PC-3 (cell line): ENCODE data around the gene APPBP2. TPM values are rescaled to one million over a fixed set of nuclear protein-coding genes. Genes with fewer than 3 reads are reported as not detected.

ENCODE experiments used
- ATAC-seq: fragments of 200-7000 bp; cut with Tn5 transposase; 2 replicates; pipeline ENCODE4 v1.9.1; 2020; ENCODE audit warnings: mild to moderate bottlenecking, moderate library complexity
- BruUV-seq: library from RNA; stranded (reverse); fragments of 400-500 nt; replicated peaks from 2 replicates; lab custom pipeline; 2021; lab: Mats Ljungman, UMichigan
- CTCF ChIA-PET: fragments of 300-600 bp; sonication (Branson Sonifier 250); formaldehyde crosslinking; loops from one replicate; lab custom pipeline; 2022; ENCODE audit warnings: antibody characterized with exemption; lab: Charles Lee
- POLR2A ChIA-PET: fragments of 300-600 bp; sonication (Branson Sonifier 250); formaldehyde crosslinking; loops from one replicate; lab custom pipeline; 2022; ENCODE audit warnings: antibody characterized with exemption; ENCODE audit not compliant: unreplicated experiment; lab: Charles Lee
- DNase-seq: peaks from one replicate; pipeline ENCODE4 v3.0.0-alpha.2; 2015
- H2AFZ ChIP-seq: fragments of 300-600 bp; sonication (generic); 2 replicates; pipeline ENCODE4 v1.6.0; 2016; ENCODE audit warnings: antibody characterized with exemption, low read length
- H3F3A ChIP-seq: fragments of 300-600 bp; sonication (generic); one replicate; pipeline ENCODE4 v1.6.0; 2017; ENCODE audit warnings: antibody characterized with exemption, low read length, control low read depth, mild to moderate bottlenecking; ENCODE audit not compliant: unreplicated experiment
- H3K27ac ChIP-seq: fragments of 300-600 bp; sonication (generic); 2 replicates; pipeline ENCODE4 v1.5.1; 2016; ENCODE audit warnings: mild to moderate bottlenecking, low read length
- H3K27me3 ChIP-seq: fragments of 300-600 bp; sonication (generic); 2 replicates; pipeline ENCODE4 v1.6.1; 2016; ENCODE audit warnings: low read length, mixed read lengths
- H3K36me3 ChIP-seq: fragments of 300-600 bp; sonication (generic); 2 replicates; pipeline ENCODE4 v1.6.1; 2016; ENCODE audit warnings: low read depth, mixed run types, low read length, mixed read lengths
- H3K4me1 ChIP-seq: fragments of 300-600 bp; sonication (generic); 2 replicates; pipeline ENCODE4 v1.5.1; 2016; ENCODE audit warnings: low read length; ENCODE audit not compliant: insufficient read depth
- H3K4me2 ChIP-seq: fragments of 300-600 bp; sonication (generic); 2 replicates; pipeline ENCODE4 v1.6.0; 2016; ENCODE audit warnings: low read length
- H3K4me3 ChIP-seq: fragments of 300-600 bp; sonication (generic); 2 replicates; pipeline ENCODE4 v1.5.1; 2016; ENCODE audit warnings: mild to moderate bottlenecking, low read length, mixed read lengths
- H3K79me2 ChIP-seq: fragments of 300-600 bp; sonication (generic); 2 replicates; pipeline ENCODE4 v1.6.1; 2017; ENCODE audit warnings: low read length, mixed read lengths
- H3K9ac ChIP-seq: fragments of 300-600 bp; sonication (generic); 2 replicates; pipeline ENCODE4 v1.6.0; 2016; ENCODE audit warnings: mild to moderate bottlenecking, low read length
- H3K9me2 ChIP-seq: fragments of 300-600 bp; sonication (generic); replicated peaks from 2 replicates; pipeline ENCODE4 v1.6.1; 2016; ENCODE audit warnings: mixed run types, low read length, mixed read lengths
- H3K9me3 ChIP-seq: fragments of 300-600 bp; sonication (generic); 2 replicates; pipeline ENCODE4 v1.6.1; 2016; ENCODE audit warnings: low read length, mixed read lengths
- H4K20me1 ChIP-seq: fragments of 300-600 bp; sonication (generic); 2 replicates; pipeline ENCODE4 v1.6.1; 2016; ENCODE audit warnings: low read length, mixed read lengths
- CTCF ChIP-seq: fragments of 300-600 bp; sonication (generic); conservative IDR thresholded peaks from 2 replicates; pipeline ENCODE4 v1.5.1; 2017; ENCODE audit warnings: antibody characterized with exemption, low read depth, mild to moderate bottlenecking, low read length
- EZH2 ChIP-seq: fragments of 300-600 bp; sonication (generic); IDR thresholded peaks from one replicate; pipeline ENCODE4 v1.6.1; 2017; ENCODE audit warnings: antibody characterized with exemption, mild to moderate bottlenecking, low read length; ENCODE audit not compliant: unreplicated experiment
- EZH2phosphoT487 ChIP-seq: fragments of 300-600 bp; sonication (generic); IDR thresholded peaks from 2 replicates; pipeline ENCODE4 v1.6.1; 2018; ENCODE audit warnings: mild to moderate bottlenecking, antibody characterized with exemption, low read length, borderline replicate concordance
- intact Hi-C: fragments of 100-400 bp; cut with micrococcal nuclease; formaldehyde crosslinking; loops from 2 replicates; pipeline ENCODE4 v1.9.0; 2023
- total RNA-seq: library from RNA; depleted of rRNA; stranded (reverse); fragments of >200 nt; gene quantifications from 2 replicates; pipeline ENCODE4 v1.2.3, GENCODE V29; 2014

APPBP2 gene
- total RNA-seq, 1 experiment from 2014 or later: 17.1 TPM

GRCh38 chr17:60439501-60439900 is 86.5 kb downstream of the APPBP2 start:
- H3K79me2 ChIP-seq: no peaks in the 10 kb centered on the region
- no TSS peak for BruUV-seq
- H3K4me3 ChIP-seq: no peak overlapping the region
- POLR2A ChIA-PET: no interaction called here
- intact Hi-C loops: loop anchor here (5.0 kb wide), 1 partner anchor 198 kb away; no protein-coding TSS in a partner anchor
- H3K27me3 ChIP-seq: no peaks in the 10 kb centered on the region
- H2AFZ ChIP-seq: peak overlapping the region; percentile 35; the same call in 1 of the 2 replicates
- TF ChIP-seq CTCF: no peak
- no peak for TF ChIP-seq EZH2phosphoT487
- TF ChIP-seq EZH2: no peak
- H3K36me3 ChIP-seq: no peaks in the 10 kb centered on the region; the same call in 1 of the 2 replicates
- CTCF ChIA-PET: interaction anchor here (0.8 kb wide), 1 partner anchor 297 kb away, joined by 5 read pairs; no protein-coding TSS in a partner anchor
- H3F3A ChIP-seq: no peaks in the 10 kb centered on the region
- no peaks in the 10 kb centered on the region for H3K9me2 ChIP-seq
- no peak overlapping the region for H3K9ac ChIP-seq
- no peak overlapping the region for H3K27ac ChIP-seq
- H3K4me1 ChIP-seq: peaks cover 7% of the 10 kb centered on the region
- no peak for ATAC-seq
- H3K4me2 ChIP-seq: no peak overlapping the region
- H3K9me3 ChIP-seq: no peaks in the 10 kb centered on the region
- H4K20me1 ChIP-seq: no peaks in the 10 kb centered on the region
- DNase-seq: no peak

- Histone ChIP-seq H4K20me1 (no peaks in the 10 kb centered on the region), H3F3A (no peaks in the 10 kb centered on the region), H3K9ac (no peak overlapping the region), H3K4me1 (peaks cover 7% of the 10 kb centered on the region), H3K4me2 (no peak overlapping the region), H3K9me2 (no peaks in the 10 kb centered on the region), H3K4me3 (no peak overlapping the region), H3K36me3 (no peaks in the 10 kb centered on the region; the same call in 1 of the 2 replicates), H3K27ac (no peak overlapping the region), H3K9me3 (peaks cover 3% of the 10 kb centered on the region; the same call in 1 of the 2 replicates), H3K27me3 (no peaks in the 10 kb centered on the region), H2AFZ (peak overlapping the region; percentile 87; the same call in 1 of the 2 replicates), H3K79me2 (no peaks in the 10 kb centered on the region)
- DNase-seq (no peak), ATAC-seq (no peak)
- TF ChIP-seq EZH2phosphoT487 (no peak), EZH2 (no peak), CTCF (no peak)
- ChIA-PET POLR2A (no interaction called here), CTCF (no interaction called here)
- BruUV-seq: no TSS peak
- intact Hi-C loops: loop anchor here (1.0 to 5.0 kb wide), 4 partner anchors 121 to 293 kb away; no protein-coding TSS in a partner anchor
These were observed 89.4 kb downstream of the APPBP2 start for GRCh38 chr17:60436676-60437075.
